HEK293 (cell line): ENCODE results near the gene LGALS8.
A peak's percentile ranks its signal among the peaks of the same experiment; 100 is the strongest.

Experiments
- EGR2 ChIP-seq: fragments of 450-650 bp; formaldehyde crosslinking; IDR thresholded peaks from 2 replicates; pipeline ENCODE4 v1.5.1; 2016; ENCODE audit warnings: low read depth, missing biosample characterization, missing genetic modification characterization
- ELK4 ChIP-seq: IDR thresholded peaks from 2 replicates; pipeline ENCODE4 v1.6.1; 2011; ENCODE audit warnings: mild to moderate bottlenecking, low read depth, low read length, borderline replicate concordance
- FEZF1 ChIP-seq: fragments of 450-650 bp; formaldehyde crosslinking; IDR thresholded peaks from 2 replicates; pipeline ENCODE4 v1.5.1; 2016; ENCODE audit warnings: missing biosample characterization, missing genetic modification characterization
- GLI2 ChIP-seq: fragments of 450-650 bp; formaldehyde crosslinking; IDR thresholded peaks from 2 replicates; pipeline ENCODE4; 2017; ENCODE audit warnings: missing biosample characterization, missing genetic modification characterization, low read depth, borderline replicate concordance
- INSM2 ChIP-seq: fragments of 450-650 bp; formaldehyde crosslinking; IDR thresholded peaks from 2 replicates; pipeline ENCODE4 v1.5.1; 2016; ENCODE audit warnings: missing biosample characterization, missing genetic modification characterization
- MZF1 ChIP-seq: fragments of 450-650 bp; formaldehyde crosslinking; IDR thresholded peaks from 2 replicates; pipeline ENCODE4 v1.5.1; 2017; ENCODE audit warnings: missing biosample characterization, missing genetic modification characterization, borderline replicate concordance
- PRDM10 ChIP-seq: fragments of 450-650 bp; formaldehyde crosslinking; IDR thresholded peaks from 2 replicates; pipeline ENCODE4 v1.5.1; 2016; ENCODE audit warnings: missing biosample characterization, missing genetic modification characterization
- TCF7L2 ChIP-seq: IDR thresholded peaks from 2 replicates; pipeline ENCODE4 v1.6.1; 2011; ENCODE audit warnings: low read depth, mild to moderate bottlenecking, inconsistent platforms, low read length, moderate library complexity, borderline replicate concordance
- TRIM28 ChIP-seq: IDR thresholded peaks from 2 replicates; pipeline ENCODE4 v1.6.1; 2011; ENCODE audit warnings: low read length, control low read depth, borderline replicate concordance
- ZBTB11 ChIP-seq: fragments of 450-650 bp; formaldehyde crosslinking; conservative IDR thresholded peaks from 2 replicates; pipeline ENCODE4 v1.5.1; 2016; ENCODE audit warnings: low read depth, missing biosample characterization, missing genetic modification characterization
- ZFHX2 ChIP-seq: fragments of 450-650 bp; formaldehyde crosslinking; conservative IDR thresholded peaks from 2 replicates; pipeline ENCODE4 v1.5.1; 2016; ENCODE audit warnings: missing biosample characterization, missing genetic modification characterization
- ZFP3 ChIP-seq: fragments of 450-650 bp; formaldehyde crosslinking; IDR thresholded peaks from 2 replicates; pipeline ENCODE4 v1.5.1; 2016; ENCODE audit warnings: low read depth, missing biosample characterization, missing genetic modification characterization
- ZNF10 ChIP-seq: fragments of 450-650 bp; formaldehyde crosslinking; IDR thresholded peaks from 2 replicates; pipeline ENCODE4 v1.5.1; 2017; ENCODE audit warnings: missing biosample characterization, missing genetic modification characterization
- ZNF169 ChIP-seq: fragments of 450-650 bp; formaldehyde crosslinking; IDR thresholded peaks from 2 replicates; pipeline ENCODE4 v1.5.1; 2016; ENCODE audit warnings: missing biosample characterization, missing genetic modification characterization
- ZNF18 ChIP-seq: fragments of 450-650 bp; formaldehyde crosslinking; IDR thresholded peaks from 2 replicates; pipeline ENCODE4 v1.5.1; 2016; ENCODE audit warnings: missing biosample characterization, missing genetic modification characterization
- ZNF184 ChIP-seq: fragments of 450-650 bp; IDR thresholded peaks from 2 replicates; pipeline ENCODE4 v1.5.1; 2018; ENCODE audit warnings: missing biosample characterization, mild to moderate bottlenecking, missing genetic modification characterization
- ZNF211 ChIP-seq: fragments of 450-650 bp; formaldehyde crosslinking; IDR thresholded peaks from 2 replicates; pipeline ENCODE4 v1.5.1; 2016; ENCODE audit warnings: low read depth, missing biosample characterization, missing genetic modification characterization
- ZNF223 ChIP-seq: fragments of 450-650 bp; formaldehyde crosslinking; IDR thresholded peaks from 2 replicates; pipeline ENCODE4 v1.5.1; 2016; ENCODE audit warnings: missing biosample characterization, missing genetic modification characterization
- ZNF366 ChIP-seq: fragments of 450-650 bp; formaldehyde crosslinking; conservative IDR thresholded peaks from 2 replicates; pipeline ENCODE4 v1.5.1; 2016; ENCODE audit warnings: missing biosample characterization, missing genetic modification characterization
- ZNF48 ChIP-seq: fragments of 450-650 bp; formaldehyde crosslinking; IDR thresholded peaks from 2 replicates; pipeline ENCODE4 v1.5.1; 2016; ENCODE audit warnings: missing biosample characterization, missing genetic modification characterization
- ZNF610 ChIP-seq: fragments of 450-650 bp; formaldehyde crosslinking; IDR thresholded peaks from 2 replicates; pipeline ENCODE4 v1.5.1; 2016; ENCODE audit warnings: missing biosample characterization, missing genetic modification characterization, borderline replicate concordance
- ZNF621 ChIP-seq: fragments of 450-650 bp; formaldehyde crosslinking; IDR thresholded peaks from 2 replicates; pipeline ENCODE4 v1.5.1; 2017; ENCODE audit warnings: missing biosample characterization, missing genetic modification characterization
- ZNF623 ChIP-seq: fragments of 450-650 bp; formaldehyde crosslinking; IDR thresholded peaks from 2 replicates; pipeline ENCODE4 v1.5.1; 2016; ENCODE audit warnings: missing biosample characterization, missing genetic modification characterization
- ZNF639 ChIP-seq: fragments of 450-650 bp; formaldehyde crosslinking; IDR thresholded peaks from 2 replicates; pipeline ENCODE4 v1.5.1; 2016; ENCODE audit warnings: missing biosample characterization, missing genetic modification characterization
- ZNF76 ChIP-seq: fragments of 450-650 bp; formaldehyde crosslinking; IDR thresholded peaks from 2 replicates; pipeline ENCODE4; 2016; ENCODE audit warnings: low read depth, missing biosample characterization, missing genetic modification characterization, borderline replicate concordance
- ZNF777 ChIP-seq: fragments of 450-650 bp; formaldehyde crosslinking; IDR thresholded peaks from 2 replicates; pipeline ENCODE4 v1.5.1; 2017; ENCODE audit warnings: missing biosample characterization, missing genetic modification characterization, borderline replicate concordance
- ZSCAN30 ChIP-seq: fragments of 450-650 bp; IDR thresholded peaks from 2 replicates; pipeline ENCODE4 v1.5.1; 2018; ENCODE audit warnings: missing biosample characterization, mild to moderate bottlenecking, missing genetic modification characterization, moderate library complexity

Gene LGALS8

GRCh38 chr1:236502972-236503639 is 20.7 kb upstream of the LGALS8 start (continued):
- TF ChIP-seq ZBTB11 (tag by site-specific recombination) (peak; percentile 57; the same call in 1 of the 2 replicates), GLI2 (tag by site-specific recombination) (no peak), ZNF366 (peak; percentile 97), FEZF1 (tag by site-specific recombination) (no peak), ZNF76 (tag by site-specific recombination) (peak; percentile 65), TRIM28 (peak; percentile 36; the same call in 1 of the 2 replicates), PRDM10 (tag by site-specific recombination) (0 out of 2 replicates have a peak, but pooled peaks have one; percentile 33), ZFP3 (tag by site-specific recombination) (no peak), ZNF18 (tag by site-specific recombination) (no peak), ZNF777 (no peak), ZNF184 (tag by site-specific recombination) (no peak), ZFHX2 (peak; percentile 99), TCF7L2 (no peak), ZNF10 (tag by site-specific recombination) (peak; percentile 24; the same call in 1 of the 2 replicates), EGR2 (tag by site-specific recombination) (peak; percentile 99), ZNF621 (tag by site-specific recombination) (no peak), ZNF639 (tag by site-specific recombination) (no peak), MZF1 (tag by site-specific recombination) (no peak), ZNF211 (no peak), ZNF610 (tag by site-specific recombination) (no peak), ZNF169 (tag by site-specific recombination) (no peak), ZNF48 (no peak), ZNF623 (tag by site-specific recombination) (no peak), INSM2 (tag by site-specific recombination) (no peak), ZNF223 (tag by site-specific recombination) (no peak), ZSCAN30 (no peak), ELK4 (no peak)
